Right lobe of liver (tissue), 4 donors: ENCODE data around the gene DEDD2.

ENCODE experiments used
- CTCF ChIP-seq, 4 donors: fragments of 200-600 bp in 3 of 4; fragments of 450-650 bp in 1 of 4; IDR thresholded peaks; one replicate each; pipeline versions ENCODE4 v1.5.1 to v1.8.0; 2016 to 2022; ENCODE audit warnings: antibody characterized with exemption in 4 of 4, mild to moderate bottlenecking in 2 of 4
- POLR2A ChIP-seq: fragments of 450-650 bp; IDR thresholded peaks from one replicate; pipeline ENCODE4 v1.6.1; 2017; ENCODE audit warnings: antibody characterized with exemption, mild to moderate bottlenecking
- donor health status: DM: no; HTN: no; CAD: no.
- donor health status: DM: no; HTN: no; CAD: no.
- donor health status: DM: no; HTN: yes; CAD: no.

- TF ChIP-seq CTCF (IDR thresholded peaks at IDR 0.05): no peak
- no peak for TF ChIP-seq POLR2A
Observed at GRCh38 chr19:42198676-42199439, 18.6 kb downstream of the DEDD2 start.
